Left lung (tissue), 10 donors: ENCODE results near the gene PMIS2. TPM values are rescaled to one million over a fixed set of nuclear protein-coding genes. Genes with fewer than 3 reads are reported as not detected.

Experiments
- ATAC-seq: fragments of 200-7000 bp; cut with Tn5 transposase; one replicate; pipeline ENCODE4 v1.9.1; 2020; ENCODE audit warnings: moderate library complexity
- DNase-seq, 4 donors: peaks; one replicate each; pipeline ENCODE4 v3.0.0-alpha.2; 2013 to 2020
- H3K27ac ChIP-seq, 2 donors: fragments of 200-600 bp; sonication (generic) in 1 of 2; one replicate each; pipeline versions ENCODE4 v1.5.0 to v1.8.0; 2020 to 2021
- H3K27me3 ChIP-seq, 2 donors: fragments of 200-600 bp; sonication (generic) in 1 of 2; one replicate each; pipeline versions ENCODE4 v1.5.0 to v1.8.0; 2020 to 2021
- H3K36me3 ChIP-seq, 2 donors: fragments of 200-600 bp; sonication (generic) in 1 of 2; one replicate each; pipeline versions ENCODE4 v1.5.0 to v1.8.0; 2020 to 2021
- H3K4me1 ChIP-seq, 2 donors: fragments of 200-600 bp; one replicate each; pipeline ENCODE4 v1.8.0; 2021
- H3K4me3 ChIP-seq, 2 donors: fragments of 200-600 bp; sonication (generic) in 1 of 2; one replicate each; pipeline versions ENCODE4 v1.5.0 to v1.8.0; 2020 to 2021; ENCODE audit warnings: mild to moderate bottlenecking in 1 of 2
- H3K9me3 ChIP-seq, 2 donors: fragments of 200-600 bp; sonication (generic) in 1 of 2; one replicate each; pipeline versions ENCODE4 v1.5.0 to v1.8.0; 2020 to 2021
- intact Hi-C, 2 donors: fragments of 100-400 bp; cut with DNase I; formaldehyde crosslinking; loops; one replicate each; pipeline versions ENCODE4 v1.11.2 to v1.14.2; 2022
- polyA plus RNA-seq, 6 donors: library from polyadenylated mRNA; unstranded; fragments of 120-200 nt; gene quantifications; one replicate each; pipeline ENCODE4 v1.2.1, GENCODE V29; 2013; ENCODE audit not compliant: insufficient read length in 6 of 6
- total RNA-seq, 2 donors: library from RNA; stranded (reverse); fragmentation: NEBNext Ultra II Directional; extraction: Animal tissue kit (Norgen Biotek cat#: 25700); gene quantifications; one replicate each; pipeline ENCODE4 v1.2.1, GENCODE V29; 2021
- TF ChIP-seq, protein P1 (sequence below), 2 donors: fragments of 200-600 bp; sonication (generic) in 1 of 2; IDR thresholded peaks; one replicate each; pipeline versions ENCODE4 v1.5.0 to v1.8.0; 2021; ENCODE audit warnings: antibody characterized with exemption in 2 of 2
- donor health status: DM: no; HTN: yes; CAD: no.
- donor health status: DM: no; HTN: no; CAD: no.

Gene PMIS2
- total and polyA plus RNA-seq, 8 donors: not detected

DNA sequence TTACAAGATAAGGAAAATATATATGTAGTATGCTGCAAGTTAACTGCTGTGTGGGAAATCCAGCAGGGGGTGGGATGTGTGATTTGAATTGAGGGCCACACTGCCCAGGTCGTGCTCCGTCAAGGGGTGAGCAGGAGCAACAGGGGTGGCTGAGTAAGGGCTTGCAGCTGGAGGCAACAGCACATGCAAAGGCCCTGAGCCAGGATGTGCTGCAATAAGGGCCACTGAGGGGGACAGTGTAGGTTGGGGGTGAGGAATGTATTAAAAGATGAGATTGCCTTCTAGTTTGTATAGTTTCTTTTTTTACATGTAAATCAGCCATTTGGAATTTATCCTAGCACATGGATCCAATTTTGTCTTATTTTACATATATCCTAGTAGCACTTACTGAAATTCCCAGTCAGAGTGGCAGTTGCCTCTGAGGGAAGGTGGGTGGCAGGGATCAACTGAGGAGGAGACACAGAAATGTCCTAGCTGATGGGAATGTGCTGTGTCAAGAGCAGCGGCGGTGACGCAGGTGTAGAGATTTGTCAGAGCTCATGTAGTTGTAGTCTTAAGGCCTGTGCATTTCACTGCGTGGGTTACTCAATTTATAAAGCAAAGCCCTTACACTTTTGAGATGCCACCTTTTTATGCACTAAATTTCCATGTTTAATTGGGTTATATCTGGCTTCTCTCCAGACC lies 37.5 kb downstream of the PMIS2 start:
- Histone ChIP-seq H3K27me3 (no peaks in the 10 kb centered on the region), H3K36me3 (peaks cover 0 to 13% of the 10 kb centered on the region in 2 donors), H3K27ac (no peak overlapping the region), H3K4me1 (peaks cover 0 to 7% of the 10 kb centered on the region in 2 donors), H3K4me3 (no peak overlapping the region), H3K9me3 (no peaks in the 10 kb centered on the region)
- no peak for DNase-seq
- TF ChIP-seq, protein P1, sequence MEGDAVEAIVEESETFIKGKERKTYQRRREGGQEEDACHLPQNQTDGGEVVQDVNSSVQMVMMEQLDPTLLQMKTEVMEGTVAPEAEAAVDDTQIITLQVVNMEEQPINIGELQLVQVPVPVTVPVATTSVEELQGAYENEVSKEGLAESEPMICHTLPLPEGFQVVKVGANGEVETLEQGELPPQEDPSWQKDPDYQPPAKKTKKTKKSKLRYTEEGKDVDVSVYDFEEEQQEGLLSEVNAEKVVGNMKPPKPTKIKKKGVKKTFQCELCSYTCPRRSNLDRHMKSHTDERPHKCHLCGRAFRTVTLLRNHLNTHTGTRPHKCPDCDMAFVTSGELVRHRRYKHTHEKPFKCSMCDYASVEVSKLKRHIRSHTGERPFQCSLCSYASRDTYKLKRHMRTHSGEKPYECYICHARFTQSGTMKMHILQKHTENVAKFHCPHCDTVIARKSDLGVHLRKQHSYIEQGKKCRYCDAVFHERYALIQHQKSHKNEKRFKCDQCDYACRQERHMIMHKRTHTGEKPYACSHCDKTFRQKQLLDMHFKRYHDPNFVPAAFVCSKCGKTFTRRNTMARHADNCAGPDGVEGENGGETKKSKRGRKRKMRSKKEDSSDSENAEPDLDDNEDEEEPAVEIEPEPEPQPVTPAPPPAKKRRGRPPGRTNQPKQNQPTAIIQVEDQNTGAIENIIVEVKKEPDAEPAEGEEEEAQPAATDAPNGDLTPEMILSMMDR (IDR thresholded peaks at IDR 0.05): no peak
- ATAC-seq: no peak
- intact Hi-C loops: no loop called here

DNA sequence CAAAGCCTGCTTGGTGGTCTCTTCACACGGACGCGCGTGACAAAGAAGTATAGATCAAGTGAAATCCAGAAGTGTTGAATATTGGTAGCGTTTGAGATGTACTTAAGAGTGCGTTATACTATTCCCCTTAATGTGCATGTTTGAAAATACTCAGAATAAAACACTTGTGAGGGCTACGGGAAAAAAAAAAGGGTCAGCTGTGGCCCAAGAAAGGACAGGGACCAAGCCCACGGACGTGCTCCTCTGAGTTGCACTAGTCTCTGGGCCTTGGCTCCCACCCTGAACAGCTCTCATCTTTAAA lies 42.2 kb downstream of the PMIS2 start:
- TF ChIP-seq, protein P1 (IDR thresholded peaks at IDR 0.05): no peak
- intact Hi-C loops: no loop called here
- H3K9me3 ChIP-seq: no peaks in the 10 kb centered on the region

DNA sequence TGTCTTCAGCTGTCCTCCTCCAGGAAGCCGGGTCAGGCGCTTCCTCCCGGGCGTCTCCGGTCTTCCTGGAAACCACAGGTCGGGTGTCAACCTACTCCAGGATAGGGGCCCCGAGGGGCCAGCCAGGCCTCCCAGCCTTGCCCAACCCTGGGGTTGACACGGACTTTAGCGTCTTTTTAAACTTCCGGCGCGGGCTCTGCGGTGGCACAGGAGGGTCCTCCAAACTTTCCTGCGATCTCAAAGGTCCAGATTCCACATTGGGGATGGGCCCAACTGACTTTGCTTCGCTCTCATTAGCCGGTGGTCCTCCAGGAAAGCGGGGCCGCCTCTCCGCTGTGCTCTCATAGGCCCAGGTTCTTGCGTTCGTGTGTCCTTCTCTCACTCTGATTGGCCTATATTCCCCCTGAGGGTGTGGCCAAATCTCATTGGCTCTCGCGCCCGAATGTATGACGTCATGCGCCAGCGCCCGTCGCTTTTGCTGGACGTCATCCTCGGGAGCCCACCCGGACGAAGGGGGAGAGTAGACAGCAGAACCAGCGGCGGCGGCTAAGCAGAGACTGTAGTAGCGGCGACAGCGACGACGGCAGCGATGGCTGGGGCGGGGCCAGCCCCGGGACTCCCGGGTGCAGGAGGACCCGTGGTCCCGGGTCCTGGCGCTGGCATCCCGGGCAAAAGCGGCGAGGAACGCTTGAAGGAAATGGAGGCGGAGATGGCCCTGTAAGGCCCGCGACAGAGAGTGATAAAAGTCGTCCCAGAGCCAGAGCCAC lies 42.8 kb downstream of the PMIS2 start, which contains the start of gene RBM42:
TSS of gene RBM42 (plus strand) at position 472 of the 767 bp plus-strand sequence. CDS start at position 590, 118 bp downstream.
- ATAC-seq: peak; percentile 100
- peak within 1 kb of the TSS; percentile 92 to 95 for H3K4me3 ChIP-seq
- TF ChIP-seq, protein P1 (IDR thresholded peaks at IDR 0.05): no peak
- DNase-seq: peak; percentile 93 to 99 (median 98)
- intact Hi-C loops: no loop called here
- peaks cover 4 to 29% of the 10 kb centered on the region in 2 donors for H3K4me1 ChIP-seq
- peak within 1 kb of the TSS; percentile 90 to 95 for H3K27ac ChIP-seq
- peaks cover 0 to 36% of the 10 kb centered on the region in 2 donors for H3K36me3 ChIP-seq
- no peaks in the 10 kb centered on the region for H3K9me3 ChIP-seq
- H3K27me3 ChIP-seq: no peaks in the 10 kb centered on the region

More for the DNA sequence above, 42.2 kb downstream of the PMIS2 start:
- no peak for DNase-seq
- Histone ChIP-seq H3K4me3 (peak overlapping the region; percentile 92 to 95), H3K4me1 (peaks cover 4 to 29% of the 10 kb centered on the region in 2 donors), H3K27me3 (no peaks in the 10 kb centered on the region), H3K27ac (peak overlapping the region; percentile 90 to 95), H3K36me3 (peaks cover 0 to 31% of the 10 kb centered on the region in 2 donors)
- no peak for ATAC-seq

DNA sequence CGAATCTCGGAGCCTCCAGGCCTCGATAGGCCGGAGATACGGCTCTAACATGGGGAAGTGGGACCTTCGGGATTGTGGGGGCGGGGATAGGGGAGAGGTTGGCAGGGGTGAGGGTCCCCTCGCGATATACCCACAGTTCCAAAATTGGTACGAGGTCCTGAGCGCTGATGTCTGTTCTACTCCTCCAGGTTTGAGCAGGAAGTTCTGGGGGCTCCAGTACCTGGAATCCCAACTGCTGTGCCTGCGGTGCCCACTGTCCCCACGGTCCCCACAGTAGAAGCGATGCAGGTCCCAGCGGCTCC lies 43.3 kb downstream of the PMIS2 start:
- Histone ChIP-seq H3K4me3 (peak overlapping the region; percentile 92 to 95), H3K9me3 (no peaks in the 10 kb centered on the region), H3K36me3 (peaks cover 0 to 42% of the 10 kb centered on the region in 2 donors), H3K27me3 (no peaks in the 10 kb centered on the region), H3K4me1 (peaks cover 4 to 29% of the 10 kb centered on the region in 2 donors), H3K27ac (peak overlapping the region; percentile 90 to 95)
- TF ChIP-seq, protein P1 (IDR thresholded peaks at IDR 0.05): no peak
- DNase-seq: no peak
- no peak for ATAC-seq
- intact Hi-C loops: no loop called here

DNA sequence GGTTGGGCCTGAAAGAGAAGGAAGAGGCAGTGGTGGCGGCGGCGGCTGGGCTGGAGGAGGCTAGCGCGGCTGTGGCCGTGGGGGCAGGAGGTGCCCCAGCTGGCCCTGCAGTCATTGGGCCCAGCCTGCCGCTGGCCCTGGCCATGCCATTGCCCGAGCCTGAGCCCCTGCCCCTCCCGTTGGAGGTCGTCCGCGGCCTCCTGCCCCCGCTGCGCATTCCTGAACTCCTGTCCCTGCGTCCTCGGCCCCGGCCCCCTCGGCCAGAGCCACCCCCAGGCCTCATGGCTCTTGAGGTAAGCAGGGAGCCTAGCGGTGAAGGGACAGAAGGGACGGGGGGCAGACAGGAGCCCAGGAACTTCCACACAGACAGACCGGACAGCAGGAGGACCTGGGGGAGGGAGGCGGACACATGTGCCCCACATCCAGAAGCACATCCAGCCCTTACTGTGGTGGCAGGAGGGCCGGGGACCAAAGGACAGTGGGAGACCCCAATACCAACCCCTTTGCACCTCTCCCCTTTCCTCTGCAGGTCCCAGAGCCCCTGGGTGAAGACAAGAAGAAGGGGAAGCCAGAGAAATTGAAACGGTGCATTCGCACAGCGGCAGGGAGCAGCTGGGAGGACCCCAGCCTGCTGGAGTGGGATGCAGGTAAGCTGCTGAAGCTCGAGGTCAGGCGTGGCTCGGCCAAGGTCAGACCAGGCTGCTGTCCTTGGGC lies 47.9 kb downstream of the PMIS2 start:
- intact Hi-C loops: no loop called here
- peak in 1 of 4 donors; percentile 80 for DNase-seq

More for the DNA sequence above, 47.9 kb downstream of the PMIS2 start:
- Histone ChIP-seq H3K4me1 (peaks cover 4 to 21% of the 10 kb centered on the region in 2 donors), H3K36me3 (peaks cover 0 to 84% of the 10 kb centered on the region in 2 donors), H3K4me3 (no peak overlapping the region), H3K27ac (no peak overlapping the region), H3K27me3 (no peaks in the 10 kb centered on the region), H3K9me3 (no peaks in the 10 kb centered on the region)
- no peak for ATAC-seq
- TF ChIP-seq, protein P1 (IDR thresholded peaks at IDR 0.05): no peak
